HFFc6 (cell line): ENCODE results near the gene SLC6A9. TPM values are rescaled to one million over a fixed set of nuclear protein-coding genes. Genes with fewer than 3 reads are reported as not detected.

ENCODE experiments used
- DNase-seq: peaks from one replicate; pipeline ENCODE4 v3.0.0-alpha.2; 2018
- H3K27ac Mint-ChIP-seq: 2 replicates; pipeline ENCODE4 v1.8.0; 2020; ENCODE audit warnings: mild to moderate bottlenecking, mixed read lengths
- H3K27me3 Mint-ChIP-seq: 2 replicates; pipeline ENCODE4 v1.8.0; 2021; ENCODE audit warnings: mild to moderate bottlenecking, moderate library complexity, mixed read lengths; ENCODE audit not compliant: insufficient read depth
- H3K36me3 Mint-ChIP-seq: 2 replicates; pipeline ENCODE4 v1.8.0; 2021; ENCODE audit warnings: low read depth, mixed read lengths
- H3K4me1 Mint-ChIP-seq: 2 replicates; pipeline ENCODE4 v1.8.0; 2020; ENCODE audit warnings: low read depth, mixed read lengths
- H3K4me3 Mint-ChIP-seq: 2 replicates; pipeline ENCODE4 v1.8.0; 2020; ENCODE audit warnings: mild to moderate bottlenecking, moderate library complexity, mixed read lengths
- H3K9me3 Mint-ChIP-seq: 2 replicates; pipeline ENCODE4 v1.8.0; 2020; ENCODE audit warnings: mild to moderate bottlenecking, mixed read lengths
- CTCF ChIP-seq: fragments of 200-600 bp; sonication (generic); IDR thresholded peaks from 2 replicates; pipeline ENCODE4 v1.5.0; 2021; ENCODE audit warnings: antibody characterized with exemption, mild to moderate bottlenecking
- total RNA-seq, 6 experiments: library from RNA; stranded (reverse); fragmentation: NEBNext Ultra II Directional; extraction: Animal tissue kit (Norgen Biotek cat#: 25700); gene quantifications; 2 replicates in 1 of 6; 3 replicates in 5 of 6; pipeline ENCODE4 v1.2.3, GENCODE V29; 2021

Gene SLC6A9
- total RNA-seq, 6 experiments from 2014 or later, result 8.3 to 11.0 (median 9.3) TPM

- H3K27ac Mint-ChIP-seq, result no peak overlapping the region
- peaks cover 5% of the 10 kb centered on the region; the same call in 1 of the 2 replicates for H3K36me3 Mint-ChIP-seq
- H3K4me1 Mint-ChIP-seq, result peaks cover 22% of the 10 kb centered on the region
- H3K9me3 Mint-ChIP-seq, result peaks cover 4% of the 10 kb centered on the region; the same call in 1 of the 2 replicates
- no peak for DNase-seq
- no peak for TF ChIP-seq CTCF
- no peak overlapping the region for H3K4me3 Mint-ChIP-seq
- H3K27me3 Mint-ChIP-seq, result peaks cover 2% of the 10 kb centered on the region; the same call in 1 of the 2 replicates
These were observed 37.2 kb upstream of the SLC6A9 start for GRCh38 chr1:44068442-44068921.

- DNase-seq, result no peak
- Mint-ChIP-seq H3K36me3 (peaks cover 5% of the 10 kb centered on the region; the same call in 1 of the 2 replicates), H3K27ac (no peak overlapping the region), H3K27me3 (peaks cover 2% of the 10 kb centered on the region; the same call in 1 of the 2 replicates), H3K4me3 (no peak overlapping the region), H3K4me1 (peaks cover 18% of the 10 kb centered on the region), H3K9me3 (peaks cover 4% of the 10 kb centered on the region; the same call in 1 of the 2 replicates)
- no peak for TF ChIP-seq CTCF
These were observed 36.3 kb upstream of the SLC6A9 start for GRCh38 chr1:44067266-44068250.

GRCh38 chr1:44062656-44063179, 31.5 kb upstream of the SLC6A9 start:
- Mint-ChIP-seq H3K36me3 (no peaks in the 10 kb centered on the region), H3K4me1 (peaks cover 10% of the 10 kb centered on the region), H3K27ac (no peak overlapping the region), H3K9me3 (no peaks in the 10 kb centered on the region), H3K27me3 (0 out of 2 replicates have a peak, but pooled peaks cover 2% of the 10 kb centered on the region), H3K4me3 (no peak overlapping the region)
- no peak for DNase-seq
- no peak for TF ChIP-seq CTCF

GRCh38 chr1:44061857-44062256, 30.6 kb upstream of the SLC6A9 start:
- Mint-ChIP-seq H3K27ac (no peak overlapping the region), H3K4me3 (no peak overlapping the region), H3K36me3 (no peaks in the 10 kb centered on the region), H3K9me3 (no peaks in the 10 kb centered on the region), H3K4me1 (peaks cover 10% of the 10 kb centered on the region), H3K27me3 (no peaks in the 10 kb centered on the region; the same call in 1 of the 2 replicates)
- DNase-seq, result no peak
- no peak for TF ChIP-seq CTCF

- no peaks in the 10 kb centered on the region; the same call in 1 of the 2 replicates for H3K27me3 Mint-ChIP-seq
- no peaks in the 10 kb centered on the region for H3K36me3 Mint-ChIP-seq
- H3K4me3 Mint-ChIP-seq, result no peak overlapping the region
- DNase-seq, result no peak
- peaks cover 10% of the 10 kb centered on the region for H3K4me1 Mint-ChIP-seq
- no peak overlapping the region for H3K27ac Mint-ChIP-seq
- TF ChIP-seq CTCF, result no peak
- H3K9me3 Mint-ChIP-seq, result no peaks in the 10 kb centered on the region
These were observed 29.6 kb upstream of the SLC6A9 start for GRCh38 chr1:44060830-44061267.
